ENCODE results near the gene PREPL.
"Not testable (repeated sequence)": the region's sequence is repeated elsewhere in the genome, so short reads cannot be mapped to it uniquely, and the experiment has no call there.

Gene PREPL

DNA sequence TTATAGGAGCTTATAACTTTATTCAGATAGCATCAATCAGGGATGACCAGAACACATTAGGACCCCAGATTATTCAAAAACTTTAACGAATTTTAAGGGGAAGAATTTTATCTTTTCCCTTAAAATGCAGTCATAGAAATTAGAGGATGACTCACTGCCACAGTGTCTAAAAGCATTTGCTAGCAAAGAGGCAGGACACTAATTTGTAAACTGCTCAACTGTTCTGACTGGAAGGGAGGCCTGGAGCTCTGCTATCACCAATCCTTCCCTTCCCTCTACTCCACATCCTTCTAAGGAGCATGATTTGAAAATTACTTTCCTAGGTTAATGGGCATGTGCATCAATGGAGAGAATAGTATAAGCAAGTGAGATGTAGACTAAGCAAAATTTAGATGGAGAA is 40.5 kb downstream of the PREPL start:
- H3K27me3 ChIP-seq (replicated peaks; ENCODE audit: control insufficient read depth, insufficient read depth, low read length) = no peaks in the 10 kb centered on the region
- no peak overlapping the region for H3K4me3 ChIP-seq (replicated peaks; ENCODE audit: low read depth, low read length)
- no peak for TF ChIP-seq CTCF (IDR thresholded peaks at IDR 0.05; ENCODE audit: insufficient read depth, low read length, poor library complexity, severe bottlenecking)
- no peak for DNase-seq (ENCODE audit: extremely low read depth, insufficient read length)
- H3K36me3 ChIP-seq (ENCODE audit: control insufficient read depth, insufficient read depth, low read length) = peaks cover 3% of the 10 kb centered on the region

- H3K36me3 ChIP-seq (ENCODE audit: control insufficient read depth, insufficient read depth, low read length) = no peaks in the 10 kb centered on the region; the same call in none of the 2 replicates
- no peak for TF ChIP-seq CTCF (IDR thresholded peaks at IDR 0.05; ENCODE audit: insufficient read depth, low read length, poor library complexity, severe bottlenecking)
- DNase-seq (ENCODE audit: extremely low read depth, insufficient read length) = no peak
- no peaks in the 10 kb centered on the region for H3K27me3 ChIP-seq (replicated peaks; ENCODE audit: control insufficient read depth, insufficient read depth, low read length)
- H3K4me3 ChIP-seq (replicated peaks; ENCODE audit: low read depth, low read length) = no peak overlapping the region
Measured at GRCh38 chr2:44315945-44316344, 45.3 kb downstream of the PREPL start.

DNA sequence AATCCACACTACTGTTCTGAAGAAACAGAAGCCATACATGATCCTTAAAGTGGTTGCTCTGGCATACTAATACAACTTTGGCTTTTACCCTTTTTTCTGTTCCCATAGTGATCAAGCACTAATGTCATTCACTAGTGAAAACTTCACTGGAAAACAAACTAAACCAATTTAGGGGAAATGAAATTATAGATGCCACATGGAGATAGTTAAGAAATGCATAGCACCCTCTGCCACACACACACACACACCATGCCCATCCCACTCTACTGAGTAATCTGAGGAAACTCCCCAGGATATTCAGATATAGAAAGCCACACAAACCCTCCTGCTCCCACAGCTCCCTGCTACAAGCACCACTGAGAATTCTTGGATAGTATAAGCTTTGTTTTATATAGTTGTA is 46.9 kb downstream of the PREPL start:
- no peaks in the 10 kb centered on the region; the same call in none of the 2 replicates for H3K36me3 ChIP-seq (ENCODE audit: control insufficient read depth, insufficient read depth, low read length)
- TF ChIP-seq CTCF (IDR thresholded peaks at IDR 0.05; ENCODE audit: insufficient read depth, low read length, poor library complexity, severe bottlenecking) = no peak
- no peaks in the 10 kb centered on the region for H3K27me3 ChIP-seq (replicated peaks; ENCODE audit: control insufficient read depth, insufficient read depth, low read length)
- H3K4me3 ChIP-seq (replicated peaks; ENCODE audit: low read depth, low read length) = no peak overlapping the region
- DNase-seq (ENCODE audit: extremely low read depth, insufficient read length) = no peak

GRCh38 chr2:44310287-44310686 is 51.0 kb downstream of the PREPL start:
- TF ChIP-seq CTCF (IDR thresholded peaks at IDR 0.05; ENCODE audit: insufficient read depth, low read length, poor library complexity, severe bottlenecking) = no peak
- DNase-seq (ENCODE audit: extremely low read depth, insufficient read length) = no peak
- no peak overlapping the region for H3K4me3 ChIP-seq (replicated peaks; ENCODE audit: low read depth, low read length)
- no peaks in the 10 kb centered on the region; the same call in none of the 2 replicates for H3K36me3 ChIP-seq (ENCODE audit: control insufficient read depth, insufficient read depth, low read length)
- H3K27me3 ChIP-seq (replicated peaks; ENCODE audit: control insufficient read depth, insufficient read depth, low read length) = no peaks in the 10 kb centered on the region

DNA sequence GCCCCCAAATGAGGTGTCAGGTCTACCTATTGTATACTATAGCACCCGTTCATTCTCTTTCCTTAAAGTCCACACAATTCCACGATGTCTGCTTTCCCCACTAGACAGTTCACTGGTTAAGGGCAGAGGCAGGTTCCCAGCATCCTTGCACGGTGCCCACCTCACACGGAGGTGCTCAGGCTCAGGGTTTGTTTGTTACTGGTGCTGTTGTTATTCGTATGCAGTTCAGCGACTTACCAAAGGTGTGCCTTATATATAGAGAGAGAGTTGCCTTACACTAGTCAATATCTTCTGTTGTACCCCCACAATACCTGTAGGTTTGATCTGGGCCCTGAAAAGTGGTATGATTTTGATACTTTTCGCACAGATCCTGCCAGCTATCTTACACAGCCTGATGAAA is 55.4 kb downstream of the PREPL start:
- no peak for DNase-seq (ENCODE audit: extremely low read depth, insufficient read length)
- Histone ChIP-seq H3K4me3 (replicated peaks; ENCODE audit: low read depth, low read length) (no peak overlapping the region), H3K27me3 (replicated peaks; ENCODE audit: control insufficient read depth, insufficient read depth, low read length) (no peaks in the 10 kb centered on the region), H3K36me3 (ENCODE audit: control insufficient read depth, insufficient read depth, low read length) (no peaks in the 10 kb centered on the region)
- no peak for TF ChIP-seq CTCF (IDR thresholded peaks at IDR 0.05; ENCODE audit: insufficient read depth, low read length, poor library complexity, severe bottlenecking)

DNA sequence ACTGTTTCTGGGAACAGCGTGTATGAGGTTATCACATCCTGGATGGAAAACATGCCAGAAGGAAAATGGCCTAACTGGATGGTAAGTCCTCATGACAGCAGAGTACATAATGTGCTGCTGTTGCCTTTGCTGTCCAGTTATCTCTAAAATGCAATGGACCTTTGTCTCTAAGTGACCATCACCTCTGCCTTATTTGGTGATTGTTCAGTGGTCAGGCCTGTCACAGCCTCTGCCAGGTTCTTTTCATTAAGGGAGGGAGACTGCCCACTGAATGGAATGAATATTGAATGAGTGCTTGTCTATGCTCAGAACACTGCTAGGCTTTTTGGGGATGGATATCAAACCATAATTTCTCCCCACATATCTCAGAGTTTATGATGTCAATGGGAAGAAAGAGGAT is 57.0 kb downstream of the PREPL start:
- Histone ChIP-seq H3K4me3 (replicated peaks; ENCODE audit: low read depth, low read length) (no peak overlapping the region), H3K36me3 (ENCODE audit: control insufficient read depth, insufficient read depth, low read length) (no peaks in the 10 kb centered on the region), H3K27me3 (replicated peaks; ENCODE audit: control insufficient read depth, insufficient read depth, low read length) (no peaks in the 10 kb centered on the region)
- no peak for DNase-seq (ENCODE audit: extremely low read depth, insufficient read length)
- TF ChIP-seq CTCF (IDR thresholded peaks at IDR 0.05; ENCODE audit: insufficient read depth, low read length, poor library complexity, severe bottlenecking) = no peak

GRCh38 chr2:44303766-44304165 is 57.5 kb downstream of the PREPL start:
- not testable (repeated sequence) for DNase-seq (ENCODE audit: extremely low read depth, insufficient read length); H3K36me3 ChIP-seq (ENCODE audit: control insufficient read depth, insufficient read depth, low read length); H3K27me3 ChIP-seq (replicated peaks; ENCODE audit: control insufficient read depth, insufficient read depth, low read length); H3K4me3 ChIP-seq (replicated peaks; ENCODE audit: low read depth, low read length)

Measured in GM06990 (cell line).